GM19463 (cell line): ENCODE data around the gene LRP8.

Source experiments
- ATAC-seq: cut with Tn5 transposase; IDR thresholded peaks from one replicate; pipeline ENCODE4 v1.9.1; 2021; ENCODE audit warnings: mild to moderate bottlenecking, moderate library complexity; ENCODE audit not compliant: unreplicated experiment

Gene LRP8

GRCh38 chr1:53328009-53328461, at the start of gene LRP8:
LRP8 (minus strand) TSS chr1:53328070; CDS start chr1:53327912, 158 bp downstream.
- ATAC-seq = peak; percentile 45

DNA sequence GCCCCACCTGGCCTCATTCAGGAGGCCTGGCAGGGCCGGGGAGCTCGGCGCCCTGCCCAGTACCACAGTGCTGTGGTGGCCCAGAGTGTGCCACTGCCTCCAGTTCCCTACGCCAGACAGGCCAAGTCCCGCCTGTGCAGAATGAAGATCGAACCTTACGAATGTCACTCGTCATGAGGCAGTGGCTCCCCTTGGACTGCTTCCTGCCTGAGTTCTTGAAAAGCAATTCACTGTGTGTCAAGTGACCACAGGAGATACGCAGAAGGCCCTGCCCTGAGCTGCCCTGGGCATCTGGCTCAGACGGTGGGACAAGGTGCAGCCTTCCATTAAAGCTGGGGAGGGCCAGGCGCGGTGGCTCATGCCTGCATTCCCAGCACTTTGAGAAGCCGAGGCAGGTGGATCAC, 49.6 kb upstream of the LRP8 start:
- ATAC-seq = no peak

DNA sequence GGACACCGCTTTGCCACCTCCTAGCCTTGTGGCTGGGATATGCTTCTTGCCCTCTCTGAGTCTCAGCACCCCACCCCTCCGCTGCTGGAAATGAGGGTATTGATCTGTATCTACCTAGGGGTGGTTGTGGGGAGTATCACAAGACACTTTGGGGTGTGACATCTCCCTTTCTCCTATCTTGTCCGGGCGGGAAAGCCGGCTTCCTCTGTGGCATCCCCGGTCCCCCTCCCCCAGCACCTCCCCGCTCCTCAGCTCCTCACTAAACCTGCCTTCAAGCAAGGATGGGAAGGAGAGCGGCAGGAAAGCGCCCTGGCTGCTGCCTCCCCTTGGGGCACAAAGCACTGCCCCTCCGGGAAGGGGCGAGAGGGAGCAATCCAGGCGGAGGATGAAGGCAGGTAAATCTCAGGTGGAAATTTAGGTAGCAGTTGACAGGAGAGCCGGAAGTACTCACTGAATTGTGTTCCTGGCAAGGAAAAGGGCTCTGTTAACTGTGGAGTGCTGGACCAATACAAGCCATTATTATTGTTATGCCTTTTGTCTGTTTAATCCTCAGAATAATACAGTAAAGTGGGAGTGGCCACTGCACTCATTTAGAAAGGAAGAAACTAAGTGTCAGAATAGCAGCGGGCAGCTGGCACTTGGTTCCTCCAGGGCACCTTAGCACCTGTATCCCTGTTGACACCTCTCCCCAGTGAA, 49.0 kb upstream of the LRP8 start:
- ATAC-seq = no peak

GRCh38 chr1:53376041-53376461, 48.2 kb upstream of the LRP8 start:
- ATAC-seq = no peak

GRCh38 chr1:53375440-53375839, 47.6 kb upstream of the LRP8 start:
- no peak for ATAC-seq

DNA sequence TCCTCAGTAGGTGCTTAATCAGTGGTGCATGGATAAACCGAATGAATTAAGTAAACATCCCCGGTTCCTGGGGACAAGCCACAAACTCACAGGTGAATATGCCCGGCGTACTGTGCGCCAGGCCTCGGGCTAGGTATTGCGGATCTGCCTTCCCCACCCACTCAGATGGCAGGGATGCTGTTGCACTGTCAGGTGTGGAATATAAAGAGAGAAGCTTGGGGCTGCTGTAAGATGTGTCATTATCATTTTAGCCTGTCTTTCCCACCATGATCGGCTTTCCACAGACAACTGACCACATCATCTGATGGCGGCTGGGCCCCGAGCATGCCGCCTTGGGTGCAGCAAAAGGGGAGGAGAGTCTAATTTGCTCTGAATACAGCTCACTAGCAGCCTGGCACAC, 45.4 kb upstream of the LRP8 start:
- no peak for ATAC-seq

GRCh38 chr1:53372501-53372951, 44.7 kb upstream of the LRP8 start:
- no peak for ATAC-seq

GRCh38 chr1:53371851-53372250, 44.0 kb upstream of the LRP8 start:
- no peak for ATAC-seq

GRCh38 chr1:53371121-53371666, 43.3 kb upstream of the LRP8 start:
- no peak for ATAC-seq

- no peak for ATAC-seq
Observed at GRCh38 chr1:53370369-53370961, 42.6 kb upstream of the LRP8 start.

GRCh38 chr1:53369761-53370160, 41.9 kb upstream of the LRP8 start:
- ATAC-seq = no peak

DNA sequence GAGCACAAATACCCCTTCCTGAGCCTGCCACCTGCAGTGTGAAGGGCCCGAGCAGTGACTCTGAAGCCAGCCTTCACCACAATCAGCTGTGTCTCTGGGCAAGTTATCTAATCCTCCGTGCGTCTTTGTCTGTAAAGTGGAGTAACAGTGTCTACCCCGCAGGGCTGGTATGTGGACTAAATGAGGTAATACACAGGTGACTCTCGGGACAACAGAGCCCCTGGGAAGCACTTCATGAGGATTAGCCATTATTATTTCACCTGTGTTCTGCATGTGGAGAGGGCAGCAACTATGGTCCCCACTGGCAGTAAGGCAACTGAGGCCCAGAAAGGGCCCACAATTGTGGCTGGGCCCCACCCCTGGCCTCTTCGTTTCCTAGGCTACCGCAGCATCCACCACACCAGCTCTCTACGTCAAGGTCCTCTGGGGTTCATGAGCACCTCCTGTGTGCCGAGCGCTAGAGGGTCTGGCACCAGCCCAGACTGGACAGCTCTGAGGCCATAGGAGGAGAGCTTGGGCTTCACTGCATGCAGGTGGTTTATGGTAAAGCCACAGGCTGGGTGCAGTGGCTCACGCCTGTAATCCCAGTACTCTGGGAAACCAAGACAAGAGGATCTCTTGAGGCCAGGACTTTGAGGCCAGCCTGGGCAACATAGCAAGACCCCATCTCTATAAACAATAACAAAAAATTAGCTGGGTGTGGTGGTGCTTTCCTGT, 41.3 kb upstream of the LRP8 start:
- ATAC-seq = no peak

- ATAC-seq = no peak
Observed at GRCh38 chr1:53368314-53369033, 40.6 kb upstream of the LRP8 start.

DNA sequence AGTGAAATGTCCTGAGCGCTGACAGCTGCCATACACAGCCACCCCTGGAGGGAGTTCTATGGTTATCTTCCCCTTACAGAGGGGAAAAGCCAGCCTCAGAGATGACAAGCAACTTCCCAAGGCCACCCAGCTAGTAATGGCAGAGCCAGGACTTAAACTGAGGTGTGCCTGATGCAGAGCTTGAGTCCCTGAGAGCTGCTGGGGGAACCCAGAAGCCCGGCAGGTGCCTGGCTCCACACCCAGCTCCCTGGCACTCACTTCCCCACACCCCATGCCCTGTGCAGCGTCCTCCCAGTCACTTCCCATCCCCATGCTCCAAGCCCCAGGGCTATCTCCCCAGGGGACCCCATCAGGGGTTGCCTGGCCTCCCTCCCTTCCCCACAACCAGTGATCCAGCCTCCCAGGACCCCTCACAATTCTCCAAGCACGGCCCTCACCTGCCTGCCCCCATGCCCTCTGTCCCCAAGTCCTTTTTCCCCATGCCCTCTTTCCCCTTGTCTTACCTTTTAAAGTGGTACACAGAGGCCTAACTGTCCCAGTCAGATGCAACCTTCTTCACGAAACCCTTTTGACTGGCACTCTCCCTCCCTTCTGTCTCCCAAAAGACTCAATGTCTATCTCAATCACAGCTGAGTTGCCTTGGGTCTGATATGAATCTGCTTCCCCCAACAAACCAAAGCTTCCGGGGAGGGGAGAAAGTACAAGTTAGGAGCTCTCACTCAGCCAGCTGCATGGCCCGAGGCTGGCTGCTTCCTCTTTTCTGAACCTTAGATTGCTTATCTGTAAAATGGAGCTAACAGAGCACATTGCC, 39.8 kb upstream of the LRP8 start:
- ATAC-seq = peak; percentile 91

DNA sequence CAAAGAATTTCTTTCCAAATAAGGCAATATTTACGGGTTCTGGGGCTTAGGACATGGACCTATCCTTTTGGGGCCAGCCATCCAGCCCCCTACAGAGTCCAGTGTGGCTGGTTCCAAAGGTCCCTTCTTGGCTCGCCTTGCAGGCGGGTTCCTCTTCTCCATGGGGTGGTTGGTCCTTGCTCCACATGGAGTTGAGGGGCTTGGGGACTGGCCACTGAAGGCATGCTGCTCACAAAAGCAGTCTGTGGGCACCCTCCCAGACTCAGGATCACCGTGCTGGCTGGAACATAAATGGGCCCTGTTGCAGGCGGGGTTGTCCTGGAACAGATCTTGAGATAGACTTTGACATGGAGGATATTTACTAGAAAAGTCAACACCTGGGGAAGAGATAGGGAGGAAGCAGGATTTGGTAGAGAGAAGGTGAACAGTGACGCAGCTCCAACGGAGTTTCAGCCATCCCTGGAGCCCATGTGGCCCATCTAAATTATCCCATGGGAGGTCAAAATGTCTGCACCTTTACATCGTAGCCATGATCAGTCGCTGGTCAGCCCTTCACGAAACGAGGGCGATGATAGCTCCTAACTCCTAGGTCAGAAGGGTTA, 39.1 kb upstream of the LRP8 start:
- no peak for ATAC-seq

DNA sequence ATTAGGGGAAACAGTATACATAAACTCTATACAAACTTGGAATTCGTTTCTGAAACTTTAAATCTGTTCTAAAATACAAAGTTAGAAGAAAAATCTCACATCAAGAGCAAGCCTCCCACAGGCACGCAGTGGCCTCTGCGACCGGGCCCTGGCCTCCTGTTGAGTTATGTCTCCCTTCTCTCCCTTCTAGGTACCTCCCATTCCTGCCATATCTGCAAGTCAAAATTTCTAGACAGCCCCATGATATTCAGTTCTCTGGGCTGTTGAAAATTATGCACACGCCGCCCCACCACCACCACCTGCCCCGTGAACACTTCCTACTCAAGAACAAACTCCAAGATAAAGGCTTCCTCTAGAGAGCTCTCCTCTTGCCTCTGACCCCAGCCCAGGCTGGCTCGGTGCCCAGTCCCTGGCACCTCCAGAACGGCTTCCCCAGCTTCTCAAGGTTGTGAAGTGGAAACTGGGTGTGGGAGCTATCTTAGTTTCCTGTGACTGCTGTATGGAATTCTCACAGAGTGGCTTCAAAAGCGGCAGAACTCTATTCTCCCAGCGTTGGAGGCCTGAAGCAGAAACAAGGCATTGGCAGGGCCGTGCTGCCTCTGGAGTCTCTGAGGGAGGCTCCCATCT, 37.7 kb upstream of the LRP8 start:
- ATAC-seq = no peak

- no peak for ATAC-seq
Observed at GRCh38 chr1:53362851-53363642, 35.2 kb upstream of the LRP8 start.

GRCh38 chr1:53362270-53362669, 34.4 kb upstream of the LRP8 start:
- ATAC-seq = no peak
